PFSK-1 (cell line): ENCODE data around the gene OR5AU1.

Experiments used
- FOXP2 ChIP-seq: optimal IDR thresholded peaks from 2 replicates; pipeline ENCODE3; 2011; ENCODE audit warnings: borderline replicate concordance, control low read depth, inconsistent platforms; ENCODE audit not compliant: insufficient read depth; ENCODE audit errors: extremely low read length, extremely low read depth
- POLR2AphosphoS5 ChIP-seq: IDR thresholded peaks from 2 replicates; pipeline ENCODE4 v1.6.1; 2012; ENCODE audit warnings: low read depth, mild to moderate bottlenecking, control low read depth, low read length, moderate library complexity
- SIN3A ChIP-seq: IDR thresholded peaks from 2 replicates; pipeline ENCODE4 v1.6.1; 2012; ENCODE audit warnings: mild to moderate bottlenecking, low read length, moderate library complexity, borderline replicate concordance; ENCODE audit not compliant: insufficient read depth
- TAF1 ChIP-seq: IDR thresholded peaks from 2 replicates; pipeline ENCODE4 v1.6.1; 2012; ENCODE audit warnings: low read length, control low read depth, borderline replicate concordance; ENCODE audit not compliant: insufficient read depth
- TF ChIP-seq, protein P1 (sequence below), 2 experiments: IDR thresholded peaks; 2 replicates each; pipeline versions ENCODE4 v1.6.1 to v1.8.0; 2011 to 2012; ENCODE audit warnings: low read depth in 2 of 2, low read length in 2 of 2, control low read depth in 1 of 2, inconsistent platforms in 1 of 2, mild to moderate bottlenecking in 1 of 2, moderate library complexity in 1 of 2; ENCODE audit not compliant: insufficient read depth in 1 of 2

OR5AU1 gene

DNA sequence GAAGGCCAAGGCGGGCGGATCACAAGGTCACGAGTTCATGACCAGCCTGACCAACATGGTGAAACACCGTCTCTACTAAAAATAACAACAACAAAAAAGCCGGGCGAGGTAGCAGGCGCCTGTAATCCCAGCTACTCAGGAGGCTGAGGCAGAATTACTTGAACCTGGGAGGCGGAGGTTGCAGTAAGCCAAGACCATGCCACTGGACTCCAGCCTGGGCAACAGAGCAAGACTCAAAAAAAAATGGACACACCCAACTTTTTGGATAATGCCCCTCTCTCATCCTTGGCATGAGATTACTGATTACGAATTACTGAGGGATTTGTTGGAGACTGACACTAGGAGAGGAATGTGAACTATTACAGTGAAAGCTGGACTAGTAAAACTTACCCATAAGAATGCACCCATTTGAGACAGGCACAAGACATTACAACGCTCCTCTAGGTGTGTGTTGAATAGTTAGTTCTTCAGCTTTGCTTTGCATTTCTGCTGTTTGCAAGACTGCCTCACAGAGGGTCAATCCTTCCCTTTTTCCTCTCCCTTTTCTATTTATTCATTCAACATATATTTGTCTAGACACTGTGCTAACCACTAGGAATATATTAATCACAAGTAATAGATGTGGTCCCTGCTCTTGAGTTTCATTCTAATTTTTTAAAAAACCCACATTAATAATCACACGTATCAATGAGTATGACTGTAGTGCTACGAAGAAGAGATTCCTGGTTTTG lies 46.0 kb upstream of the OR5AU1 start:
- TF ChIP-seq POLR2AphosphoS5: no peak
- no peak for TF ChIP-seq TAF1
- TF ChIP-seq, protein P1, sequence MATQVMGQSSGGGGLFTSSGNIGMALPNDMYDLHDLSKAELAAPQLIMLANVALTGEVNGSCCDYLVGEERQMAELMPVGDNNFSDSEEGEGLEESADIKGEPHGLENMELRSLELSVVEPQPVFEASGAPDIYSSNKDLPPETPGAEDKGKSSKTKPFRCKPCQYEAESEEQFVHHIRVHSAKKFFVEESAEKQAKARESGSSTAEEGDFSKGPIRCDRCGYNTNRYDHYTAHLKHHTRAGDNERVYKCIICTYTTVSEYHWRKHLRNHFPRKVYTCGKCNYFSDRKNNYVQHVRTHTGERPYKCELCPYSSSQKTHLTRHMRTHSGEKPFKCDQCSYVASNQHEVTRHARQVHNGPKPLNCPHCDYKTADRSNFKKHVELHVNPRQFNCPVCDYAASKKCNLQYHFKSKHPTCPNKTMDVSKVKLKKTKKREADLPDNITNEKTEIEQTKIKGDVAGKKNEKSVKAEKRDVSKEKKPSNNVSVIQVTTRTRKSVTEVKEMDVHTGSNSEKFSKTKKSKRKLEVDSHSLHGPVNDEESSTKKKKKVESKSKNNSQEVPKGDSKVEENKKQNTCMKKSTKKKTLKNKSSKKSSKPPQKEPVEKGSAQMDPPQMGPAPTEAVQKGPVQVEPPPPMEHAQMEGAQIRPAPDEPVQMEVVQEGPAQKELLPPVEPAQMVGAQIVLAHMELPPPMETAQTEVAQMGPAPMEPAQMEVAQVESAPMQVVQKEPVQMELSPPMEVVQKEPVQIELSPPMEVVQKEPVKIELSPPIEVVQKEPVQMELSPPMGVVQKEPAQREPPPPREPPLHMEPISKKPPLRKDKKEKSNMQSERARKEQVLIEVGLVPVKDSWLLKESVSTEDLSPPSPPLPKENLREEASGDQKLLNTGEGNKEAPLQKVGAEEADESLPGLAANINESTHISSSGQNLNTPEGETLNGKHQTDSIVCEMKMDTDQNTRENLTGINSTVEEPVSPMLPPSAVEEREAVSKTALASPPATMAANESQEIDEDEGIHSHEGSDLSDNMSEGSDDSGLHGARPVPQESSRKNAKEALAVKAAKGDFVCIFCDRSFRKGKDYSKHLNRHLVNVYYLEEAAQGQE (IDR thresholded peaks at IDR 0.05; ENCODE audit: insufficient read depth in 1 of 2, low read depth in 2 of 2, low read length in 2 of 2): no peak
- no peak for TF ChIP-seq FOXP2
- no peak for TF ChIP-seq SIN3A

DNA sequence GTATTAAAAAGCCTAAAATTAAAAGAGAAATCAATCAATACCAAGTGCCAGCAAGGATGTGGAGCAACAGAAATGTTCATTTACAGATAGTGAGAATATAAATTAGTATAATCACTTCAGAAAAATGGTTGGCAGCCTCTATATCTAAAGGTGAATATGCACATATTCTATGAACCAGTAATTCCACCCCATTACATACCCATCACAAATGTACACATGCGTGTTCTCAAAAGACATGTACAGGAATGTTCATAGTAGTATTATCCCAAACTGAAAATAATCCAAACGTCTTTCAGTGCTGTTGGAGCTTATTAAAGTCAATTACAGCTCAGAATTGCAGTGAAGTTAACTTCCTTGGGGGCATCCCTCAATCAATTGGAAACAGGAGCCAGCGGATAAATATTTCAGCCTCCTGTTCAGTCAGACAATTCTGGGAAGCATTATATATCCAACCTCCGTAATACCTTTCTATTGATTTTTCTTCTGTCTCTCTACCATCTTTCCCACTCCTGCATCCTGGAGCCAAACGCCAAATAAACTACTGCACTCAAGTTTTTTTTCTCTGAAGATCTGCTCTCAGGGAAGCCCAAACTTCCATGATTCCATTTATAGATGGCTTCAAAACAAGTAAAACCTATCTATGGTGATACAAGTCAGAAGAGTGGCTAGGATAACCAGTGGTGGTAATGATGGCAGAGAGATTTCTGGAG lies 45.0 kb upstream of the OR5AU1 start:
- TF ChIP-seq POLR2AphosphoS5: peak; percentile 22; the same call in 1 of the 2 replicates
- TF ChIP-seq SIN3A: no peak

DNA sequence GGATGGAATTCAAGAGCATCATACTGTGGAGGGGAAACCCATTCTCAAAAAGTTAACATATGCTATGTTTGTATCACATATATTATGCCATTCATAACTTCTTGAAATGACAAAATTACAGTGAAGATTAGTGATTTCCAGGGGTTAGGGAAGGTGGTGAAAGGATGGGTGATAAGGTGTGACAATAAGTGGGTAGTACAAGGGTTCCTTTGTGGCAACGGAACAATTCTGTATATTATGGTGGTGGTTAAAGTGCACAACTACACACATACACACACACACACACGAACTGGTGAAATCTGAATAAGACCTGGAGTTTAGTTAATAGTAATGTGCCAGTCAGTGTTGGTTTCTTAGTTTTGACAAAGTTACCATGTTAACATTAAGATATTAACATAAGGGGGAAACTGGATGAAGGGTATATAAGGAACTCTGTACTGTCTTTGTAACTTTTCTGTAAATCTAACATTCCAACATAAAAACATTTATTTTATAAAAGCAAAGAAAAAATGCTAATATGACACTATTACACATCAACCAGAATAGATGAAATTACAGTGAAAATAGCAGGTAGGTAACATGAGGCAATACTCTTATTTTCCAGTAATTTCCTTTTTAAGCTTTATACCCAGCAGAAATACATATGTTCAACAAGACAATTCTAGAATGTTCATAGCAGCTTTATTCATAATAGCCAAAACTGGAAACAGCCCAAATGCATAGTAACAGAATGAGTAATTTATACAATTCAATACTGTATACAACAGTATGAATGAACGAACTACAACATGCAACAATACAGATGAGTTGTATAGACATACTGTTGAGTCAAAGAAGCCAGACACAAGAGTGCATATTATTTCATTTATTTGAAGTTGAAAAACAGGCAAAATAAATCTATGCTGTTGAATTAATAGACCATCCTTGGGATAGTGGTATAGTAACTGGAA lies 44.0 kb upstream of the OR5AU1 start:
- no peak for TF ChIP-seq TAF1
- no peak for TF ChIP-seq FOXP2
- TF ChIP-seq, protein P1 (IDR thresholded peaks at IDR 0.05; ENCODE audit: insufficient read depth in 1 of 2, low read depth in 2 of 2, low read length in 2 of 2): no peak
- no peak for TF ChIP-seq POLR2AphosphoS5
- TF ChIP-seq SIN3A: no peak

DNA sequence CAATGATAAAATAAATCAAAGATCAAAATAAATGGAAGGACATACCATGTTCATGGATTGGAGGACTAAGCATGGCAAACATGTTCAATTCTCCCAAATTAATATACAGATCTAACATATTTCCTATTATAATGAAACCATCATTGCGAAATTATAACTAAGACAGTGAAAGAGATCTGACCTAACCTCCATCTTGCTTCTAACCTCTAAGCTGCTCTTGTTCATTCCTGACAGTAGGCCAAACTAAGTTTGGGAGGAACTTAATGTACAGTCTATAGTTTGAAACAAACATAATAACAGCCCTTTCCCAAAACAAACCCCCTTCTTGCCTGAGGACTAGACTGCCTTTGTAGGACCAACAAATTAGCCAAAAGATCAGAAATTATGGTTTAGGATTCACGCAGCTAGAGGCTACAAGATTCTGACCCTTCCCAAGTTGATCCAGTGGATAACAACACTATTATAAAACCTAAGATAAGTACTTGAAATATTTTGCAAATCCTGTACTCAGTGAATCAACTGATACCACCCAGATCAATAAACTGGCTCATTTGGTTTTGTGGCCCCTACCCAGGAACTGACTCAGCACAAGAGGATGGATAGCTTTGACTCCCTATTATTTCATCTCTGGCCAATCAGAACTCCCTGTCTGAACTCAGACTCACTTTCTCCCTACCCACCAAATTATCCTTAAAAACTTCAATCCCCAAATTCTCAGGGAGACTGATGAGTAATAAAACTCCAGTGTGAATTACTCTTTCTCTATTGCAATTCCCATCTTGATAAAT lies 41.7 kb upstream of the OR5AU1 start:
- no peak for TF ChIP-seq TAF1
- TF ChIP-seq POLR2AphosphoS5: no peak
- TF ChIP-seq, protein P1 (IDR thresholded peaks at IDR 0.05; ENCODE audit: insufficient read depth in 1 of 2, low read depth in 2 of 2, low read length in 2 of 2): no peak
- TF ChIP-seq FOXP2: no peak
- no peak for TF ChIP-seq SIN3A
